ENCODE results near the gene ZNF592. TPM values are rescaled to one million over a fixed set of nuclear protein-coding genes. Genes with fewer than 3 reads are reported as not detected.

Gene ZNF592
- total RNA-seq, 1 experiment from 2014 or later: 34.6 TPM

GRCh38 chr15:84783493-84784251 lies 35.3 kb downstream of the ZNF592 start:
- H4K20me1 ChIP-seq (ENCODE audit: control insufficient read depth, insufficient read depth, insufficient read length): no peaks in the 10 kb centered on the region
- H3K27me3 ChIP-seq (ENCODE audit: insufficient read depth, low read length): no peaks in the 10 kb centered on the region
- no peaks in the 10 kb centered on the region for H3K79me2 ChIP-seq (ENCODE audit: insufficient read depth, low read length)
- peak; percentile 65 for TF ChIP-seq CTCF (conservative IDR thresholded peaks at IDR 0.05)
- no peak overlapping the region for H3K9ac ChIP-seq (ENCODE audit: extremely low read depth, insufficient read length, low read length)
- H3K79me1 ChIP-seq (ENCODE audit: insufficient read depth, low read depth, low read length, poor library complexity, severe bottlenecking): peaks cover 3% of the 10 kb centered on the region
- Mint-ChIP-seq H3K27ac (peak overlapping the region; percentile 72 to 90 (median 84); a peak in 5 of 7 replicates), H3K36me3 (ENCODE audit: insufficient read depth in 1 of 3, low read depth in 3 of 3) (peaks cover 31 to 48% (median 32%) of the 10 kb centered on the region in 3 experiments), H3K9me3 (no peaks in the 10 kb centered on the region; a peak in 2 of 5 replicates), H3K4me1 (peaks cover 15 to 22% of the 10 kb centered on the region in 2 experiments), H3K4me3 (no peak overlapping the region; a peak in 1 of 5 replicates), H3K27me3 (ENCODE audit: low read depth) (no peaks in the 10 kb centered on the region)
- H2AK5ac ChIP-seq (ENCODE audit: insufficient read length, low read length): no peak overlapping the region
- no CpG with 5 or more reads among the region's 12 CpGs for WGBS (ENCODE audit: extremely low coverage, insufficient read length, low lambda C conversion rate)
- peak; percentile 78 for DNase-seq
- H2BK5ac ChIP-seq (ENCODE audit: insufficient read length, low read length): no peak overlapping the region
- no peak overlapping the region for H2BK12ac ChIP-seq (ENCODE audit: insufficient read length, low read depth, low read length)
- H3K56ac ChIP-seq (ENCODE audit: insufficient read length, low read depth, low read length): no peak overlapping the region
- H2BK20ac ChIP-seq (ENCODE audit: low read depth, low read length, poor library complexity, severe bottlenecking): no peak overlapping the region
- H3K4me2 ChIP-seq (ENCODE audit: insufficient read depth, insufficient read length, low read length): no peak overlapping the region
- no peaks in the 10 kb centered on the region for H3K23me2 ChIP-seq (ENCODE audit: insufficient read length, low read depth, low read length, poor library complexity, severe bottlenecking)
- H3K4me1 ChIP-seq (ENCODE audit: insufficient read depth, low read length): no peaks in the 10 kb centered on the region; the same call in 1 of the 2 replicates
- H3T11ph ChIP-seq (ENCODE audit: low read length): no peak overlapping the region
- no peak overlapping the region for H3K4ac ChIP-seq (ENCODE audit: low read depth, low read length)
- H2BK120ac ChIP-seq (ENCODE audit: low read depth, low read length, poor library complexity, severe bottlenecking): no peak overlapping the region
- no peak overlapping the region for H3K18ac ChIP-seq (ENCODE audit: insufficient read length, low read depth, low read length)
- no peak overlapping the region for H4K5ac ChIP-seq (ENCODE audit: insufficient read length, low read depth, low read length)
- H3K9me3 ChIP-seq (ENCODE audit: control insufficient read depth, low read depth, low read length): no peaks in the 10 kb centered on the region
- no peak overlapping the region for H3K23ac ChIP-seq (ENCODE audit: insufficient read length, low read depth, low read length)
- no peak overlapping the region for H4K8ac ChIP-seq (replicated peaks; ENCODE audit: insufficient read length, low read depth, low read length)
- no peak overlapping the region for H3K14ac ChIP-seq (ENCODE audit: insufficient read depth, low read length)
- H2AFZ ChIP-seq (ENCODE audit: low read length): no peak overlapping the region
- no peak overlapping the region for H2BK15ac ChIP-seq (ENCODE audit: low read depth, low read length)
- no peak overlapping the region for H4K91ac ChIP-seq (ENCODE audit: insufficient read length, low read depth, low read length)
- no peak overlapping the region for H3K27ac ChIP-seq (ENCODE audit: insufficient read length, low read depth, low read length)

All from H9 (cell line).